ENCODE measurements around the gene MGLL. TPM values are rescaled to one million over a fixed set of nuclear protein-coding genes. Genes with fewer than 3 reads are reported as not detected.

Gene MGLL
- total RNA-seq, 3 donors from 2014 or later, result 2.2 to 8.0 (median 2.6) TPM

- Mint-ChIP-seq H3K4me1 (ENCODE audit: low read depth) (peaks cover 11% of the 10 kb centered on the region), H3K9me3 (peaks cover 10% of the 10 kb centered on the region), H3K27me3 (ENCODE audit: low read depth) (peaks cover 49% of the 10 kb centered on the region), H3K4me3 (no peak overlapping the region), H3K36me3 (ENCODE audit: insufficient read depth) (no peaks in the 10 kb centered on the region)
- no peak for ATAC-seq
- DNase-seq, result no peak
Observed at GRCh38 chr3:127824151-127824825, 2.0 kb upstream of the MGLL start.

GRCh38 chr3:127823426-127823857 is 1.1 kb upstream of the MGLL start:
- ATAC-seq (peak; percentile 9 to 19), DNase-seq (no peak)
- Mint-ChIP-seq H3K27me3 (ENCODE audit: low read depth) (peaks cover 49% of the 10 kb centered on the region), H3K36me3 (ENCODE audit: insufficient read depth) (no peaks in the 10 kb centered on the region), H3K4me1 (ENCODE audit: low read depth) (peaks cover 11% of the 10 kb centered on the region), H3K9me3 (peaks cover 6% of the 10 kb centered on the region), H3K4me3 (peak overlapping the region; percentile 72)

GRCh38 chr3:127822682-127823425 is 539 bp upstream of the MGLL start:
- Mint-ChIP-seq H3K4me3 (peak overlapping the region; percentile 79), H3K27me3 (ENCODE audit: low read depth) (peaks cover 49% of the 10 kb centered on the region), H3K4me1 (ENCODE audit: low read depth) (peaks cover 11% of the 10 kb centered on the region), H3K36me3 (ENCODE audit: insufficient read depth) (no peaks in the 10 kb centered on the region), H3K9me3 (peaks cover 3% of the 10 kb centered on the region)
- ATAC-seq, result peak; percentile 59 to 69
- no peak for DNase-seq

DNA sequence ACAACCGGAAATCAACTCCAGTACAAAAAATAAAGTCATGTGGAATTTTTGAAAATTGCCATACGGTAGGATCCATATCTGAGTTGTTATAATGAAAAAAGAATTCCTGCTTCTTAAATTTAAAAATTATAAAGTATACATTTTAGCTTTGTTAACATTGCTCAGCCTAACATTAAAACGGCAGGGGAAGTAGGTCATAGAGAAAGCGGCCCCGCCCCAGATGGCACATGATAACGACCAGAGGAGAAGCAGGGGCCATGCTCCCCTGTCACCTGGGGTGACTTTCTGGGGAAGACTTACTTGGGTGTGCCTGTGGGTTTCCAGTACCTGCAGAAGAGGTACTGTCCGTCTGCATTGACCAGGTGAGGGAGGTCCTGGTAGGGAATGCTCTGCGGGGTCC is 921 bp downstream of the MGLL start:
- H3K27me3 Mint-ChIP-seq (ENCODE audit: low read depth), result peaks cover 47% of the 10 kb centered on the region
- no peak for ATAC-seq
- H3K9me3 Mint-ChIP-seq, result no peaks in the 10 kb centered on the region
- peak overlapping the region; percentile 59 for H3K4me3 Mint-ChIP-seq
- peaks cover 11% of the 10 kb centered on the region for H3K4me1 Mint-ChIP-seq (ENCODE audit: low read depth)
- H3K36me3 Mint-ChIP-seq (ENCODE audit: insufficient read depth), result no peaks in the 10 kb centered on the region
- DNase-seq, result no peak

GRCh38 chr3:127820826-127821313 is 1.4 kb downstream of the MGLL start:
- H3K36me3 Mint-ChIP-seq (ENCODE audit: insufficient read depth), result no peaks in the 10 kb centered on the region
- H3K4me3 Mint-ChIP-seq, result no peak overlapping the region
- no peak for ATAC-seq
- peaks cover 11% of the 10 kb centered on the region for H3K4me1 Mint-ChIP-seq (ENCODE audit: low read depth)
- no peak for DNase-seq
- peaks cover 49% of the 10 kb centered on the region for H3K27me3 Mint-ChIP-seq (ENCODE audit: low read depth)
- no peaks in the 10 kb centered on the region for H3K9me3 Mint-ChIP-seq

DNA sequence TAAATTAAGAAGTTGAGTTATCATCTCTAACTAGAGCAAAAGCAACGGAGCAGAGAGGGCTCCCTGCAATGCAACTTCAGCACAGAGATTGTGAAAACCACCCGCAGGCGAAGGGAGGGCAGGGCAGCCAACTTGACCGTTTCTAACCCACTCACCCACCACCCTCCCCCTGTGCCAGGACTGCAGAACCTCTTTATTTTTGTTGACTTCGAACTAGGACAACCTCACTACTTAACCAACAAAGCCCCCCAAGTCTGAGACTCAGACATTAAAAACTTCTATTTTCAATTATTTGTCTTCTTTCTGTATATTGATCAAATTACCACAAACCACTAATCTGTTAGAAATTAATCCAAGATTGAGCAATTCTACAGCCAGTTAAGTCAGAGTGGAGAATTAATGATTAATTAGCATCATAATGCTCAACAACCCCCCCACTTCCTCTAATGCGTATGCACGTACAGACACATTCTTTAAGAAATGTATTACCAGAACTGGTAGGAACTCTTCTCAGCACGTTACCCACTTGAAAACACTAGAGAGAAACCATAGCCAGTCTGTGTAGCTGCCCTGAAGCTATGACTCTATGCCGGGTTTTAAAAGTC is 2.0 kb downstream of the MGLL start:
- Mint-ChIP-seq H3K4me1 (ENCODE audit: low read depth) (peaks cover 11% of the 10 kb centered on the region), H3K9me3 (no peaks in the 10 kb centered on the region), H3K27me3 (ENCODE audit: low read depth) (peaks cover 47% of the 10 kb centered on the region), H3K4me3 (no peak overlapping the region), H3K36me3 (ENCODE audit: insufficient read depth) (no peaks in the 10 kb centered on the region)
- no peak for ATAC-seq
- DNase-seq, result no peak

GRCh38 chr3:127819656-127820055 is 2.7 kb downstream of the MGLL start:
- no peaks in the 10 kb centered on the region for H3K9me3 Mint-ChIP-seq
- ATAC-seq (no peak), DNase-seq (no peak)
- H3K4me3 Mint-ChIP-seq, result no peak overlapping the region
- H3K27me3 Mint-ChIP-seq (ENCODE audit: low read depth), result peaks cover 45% of the 10 kb centered on the region
- peaks cover 11% of the 10 kb centered on the region for H3K4me1 Mint-ChIP-seq (ENCODE audit: low read depth)
- H3K36me3 Mint-ChIP-seq (ENCODE audit: insufficient read depth), result no peaks in the 10 kb centered on the region

GRCh38 chr3:127819086-127819485 is 3.2 kb downstream of the MGLL start:
- DNase-seq, result no peak
- peaks cover 40% of the 10 kb centered on the region for H3K27me3 Mint-ChIP-seq (ENCODE audit: low read depth)
- H3K4me3 Mint-ChIP-seq, result no peak overlapping the region
- no peak for ATAC-seq
- no peaks in the 10 kb centered on the region for H3K9me3 Mint-ChIP-seq
- H3K36me3 Mint-ChIP-seq (ENCODE audit: insufficient read depth), result no peaks in the 10 kb centered on the region
- peaks cover 11% of the 10 kb centered on the region for H3K4me1 Mint-ChIP-seq (ENCODE audit: low read depth)

- H3K4me3 Mint-ChIP-seq, result no peak overlapping the region
- ATAC-seq, result no peak
- peaks cover 3% of the 10 kb centered on the region for H3K4me1 Mint-ChIP-seq (ENCODE audit: low read depth)
- DNase-seq, result no peak
- no peaks in the 10 kb centered on the region for H3K36me3 Mint-ChIP-seq (ENCODE audit: insufficient read depth)
- peaks cover 31% of the 10 kb centered on the region for H3K27me3 Mint-ChIP-seq (ENCODE audit: low read depth)
- no peaks in the 10 kb centered on the region for H3K9me3 Mint-ChIP-seq
Observed at GRCh38 chr3:127817406-127817841, 4.9 kb downstream of the MGLL start.

DNA sequence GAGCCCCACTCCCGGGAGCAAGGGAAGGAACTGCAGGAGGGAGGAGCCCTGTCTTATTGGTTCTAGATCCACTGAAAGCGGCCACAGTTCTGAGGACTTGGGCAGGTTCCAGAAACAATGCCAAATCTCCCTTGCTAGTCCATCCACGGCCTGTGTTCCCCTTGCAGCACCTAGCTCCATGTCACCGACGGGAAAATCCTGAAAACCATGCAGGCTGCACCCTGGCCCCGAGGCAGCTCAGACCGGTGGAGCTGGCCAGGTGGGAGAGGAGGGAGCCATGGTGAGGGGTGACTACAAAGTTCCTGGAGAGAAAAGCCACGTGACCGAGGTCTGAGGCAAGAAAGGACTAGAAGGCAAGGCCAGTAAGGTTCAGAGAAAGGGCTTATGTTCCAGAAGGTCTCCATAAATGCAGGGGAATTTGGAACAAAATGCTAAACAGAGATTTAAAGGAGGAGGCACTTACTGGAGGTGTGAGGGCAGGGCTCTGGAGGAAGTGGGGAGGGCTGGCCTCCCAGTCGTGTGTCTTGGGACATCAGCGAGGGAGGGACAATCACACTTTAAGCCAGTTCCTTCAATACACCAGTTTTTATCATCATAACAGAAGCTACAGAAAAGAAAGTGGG is 5.4 kb downstream of the MGLL start:
- no peak overlapping the region for H3K4me3 Mint-ChIP-seq
- H3K9me3 Mint-ChIP-seq, result no peaks in the 10 kb centered on the region
- H3K4me1 Mint-ChIP-seq (ENCODE audit: low read depth), result no peaks in the 10 kb centered on the region
- H3K36me3 Mint-ChIP-seq (ENCODE audit: insufficient read depth), result no peaks in the 10 kb centered on the region
- H3K27me3 Mint-ChIP-seq (ENCODE audit: low read depth), result peaks cover 27% of the 10 kb centered on the region
- ATAC-seq, result no peak
- DNase-seq, result no peak

- no peak for DNase-seq
- H3K27me3 Mint-ChIP-seq (ENCODE audit: low read depth), result peaks cover 18% of the 10 kb centered on the region
- no peaks in the 10 kb centered on the region for H3K4me1 Mint-ChIP-seq (ENCODE audit: low read depth)
- H3K9me3 Mint-ChIP-seq, result no peaks in the 10 kb centered on the region
- H3K36me3 Mint-ChIP-seq (ENCODE audit: insufficient read depth), result no peaks in the 10 kb centered on the region
- H3K4me3 Mint-ChIP-seq, result no peak overlapping the region
- no peak for ATAC-seq
Observed at GRCh38 chr3:127815641-127816605, 6.4 kb downstream of the MGLL start.

DNA sequence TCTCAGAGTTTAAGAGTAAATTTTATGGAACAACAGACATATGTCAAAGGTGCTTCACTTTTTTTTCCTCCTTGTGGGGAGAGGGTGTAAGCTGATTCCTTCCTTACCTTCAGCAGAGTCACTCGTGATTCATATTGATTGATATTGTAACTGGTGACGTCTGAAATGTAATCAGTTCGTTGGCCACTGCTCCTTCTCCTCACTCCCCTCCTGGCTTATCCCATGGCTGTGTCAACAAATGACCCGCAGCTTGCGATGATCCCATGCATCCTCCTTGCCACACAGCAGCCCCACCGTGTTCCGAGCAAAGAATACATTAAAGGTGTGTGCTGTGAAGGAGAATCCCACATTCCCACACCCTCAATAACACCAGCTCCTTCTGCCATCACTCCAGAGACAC is 7.3 kb downstream of the MGLL start:
- no peak overlapping the region for H3K4me3 Mint-ChIP-seq
- peaks cover 10% of the 10 kb centered on the region for H3K27me3 Mint-ChIP-seq (ENCODE audit: low read depth)
- no peak for DNase-seq
- no peaks in the 10 kb centered on the region for H3K36me3 Mint-ChIP-seq (ENCODE audit: insufficient read depth)
- ATAC-seq, result no peak
- no peaks in the 10 kb centered on the region for H3K9me3 Mint-ChIP-seq
- no peaks in the 10 kb centered on the region for H3K4me1 Mint-ChIP-seq (ENCODE audit: low read depth)

DNA sequence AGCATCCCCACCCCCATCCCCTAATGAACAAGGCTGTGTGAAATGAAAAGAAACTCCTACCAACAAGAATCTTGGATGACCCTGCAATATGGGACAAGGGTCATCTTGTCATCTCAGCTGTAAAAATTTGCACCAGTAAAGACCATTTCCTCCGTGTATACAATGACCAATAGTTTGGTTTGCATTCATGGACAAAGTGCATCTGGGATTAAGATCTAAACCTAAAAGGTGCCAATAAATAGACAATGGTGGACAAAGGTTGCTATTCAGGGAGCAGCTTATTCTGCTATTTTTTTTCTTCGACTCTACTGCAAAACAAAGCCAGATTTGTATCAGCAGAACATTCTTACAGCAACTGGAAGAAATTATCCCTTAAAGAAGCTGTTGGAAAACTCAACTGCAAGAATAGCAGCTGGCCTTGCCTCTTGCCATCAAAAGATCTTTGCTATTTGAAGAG is 8.0 kb downstream of the MGLL start:
- DNase-seq (no peak), ATAC-seq (no peak)
- Mint-ChIP-seq H3K4me1 (ENCODE audit: low read depth) (no peaks in the 10 kb centered on the region), H3K36me3 (ENCODE audit: insufficient read depth) (no peaks in the 10 kb centered on the region), H3K4me3 (no peak overlapping the region), H3K27me3 (ENCODE audit: low read depth) (peaks cover 6% of the 10 kb centered on the region), H3K9me3 (no peaks in the 10 kb centered on the region)
